DND-41 (cell line): ENCODE results near the gene TOGARAM2.

Source experiments
- ATAC-seq: fragments of 200-7000 bp; cut with Tn5 transposase; 3 replicates; pipeline ENCODE4 v1.9.1; 2021; ENCODE audit warnings: low read depth; ENCODE audit not compliant: insufficient read depth
- DNase-seq: peaks from one replicate; pipeline ENCODE4 v3.0.0-alpha.2; 2020
- H2AFZ ChIP-seq: 2 replicates; pipeline ENCODE4 v1.6.0; 2012; ENCODE audit warnings: low read depth, low read length
- H3K27ac ChIP-seq: 2 replicates; pipeline ENCODE4 v1.5.1; 2012; ENCODE audit warnings: low read length, inconsistent platforms
- H3K27me3 ChIP-seq: fragments of 200-600 bp; sonication (generic); 2 replicates; pipeline ENCODE4 v1.6.0; 2012; ENCODE audit warnings: low read length, mild to moderate bottlenecking, inconsistent platforms; ENCODE audit not compliant: insufficient read depth, poor library complexity
- H3K36me3 ChIP-seq: 2 replicates; pipeline ENCODE4 v1.5.1; 2012; ENCODE audit warnings: low read length, inconsistent platforms; ENCODE audit not compliant: insufficient read depth
- H3K4me1 ChIP-seq: 2 replicates; pipeline ENCODE4 v1.5.1; 2012; ENCODE audit warnings: mild to moderate bottlenecking, low read length; ENCODE audit not compliant: insufficient read depth
- H3K4me2 ChIP-seq: 2 replicates; pipeline ENCODE4 v1.6.0; 2012; ENCODE audit warnings: mild to moderate bottlenecking, moderate library complexity, low read length, inconsistent platforms; ENCODE audit not compliant: insufficient read depth
- H3K4me3 ChIP-seq, 2 experiments: fragments of 200-600 bp in 1 of 2; shearing (Covaris generic) in 1 of 2; 2 replicates each; pipeline ENCODE4 v1.5.1; 2012 to 2016; ENCODE audit warnings: inconsistent platforms in 2 of 2, low read length in 2 of 2, mild to moderate bottlenecking in 2 of 2, low read depth in 1 of 2, moderate library complexity in 1 of 2
- H3K79me2 ChIP-seq: 2 replicates; pipeline ENCODE4 v1.6.0; 2012; ENCODE audit warnings: low read length, inconsistent platforms; ENCODE audit not compliant: insufficient read depth
- H3K9ac ChIP-seq: 2 replicates; pipeline ENCODE4 v1.6.0; 2012; ENCODE audit warnings: low read depth, mild to moderate bottlenecking, inconsistent platforms, low read length, moderate library complexity
- H3K9me3 ChIP-seq: 2 replicates; pipeline ENCODE4 v1.5.1; 2012; ENCODE audit warnings: low read length, moderate library complexity, mild to moderate bottlenecking, inconsistent platforms; ENCODE audit not compliant: insufficient read depth, severe bottlenecking
- H4K20me1 ChIP-seq: 2 replicates; pipeline ENCODE4 v1.6.0; 2012; ENCODE audit warnings: low read length; ENCODE audit not compliant: insufficient read depth
- EZH2 ChIP-seq: IDR thresholded peaks from 3 replicates; pipeline ENCODE4 v1.6.1; 2012; ENCODE audit warnings: borderline replicate concordance, low read depth, mild to moderate bottlenecking, moderate library complexity, low read length, inconsistent platforms; ENCODE audit not compliant: severe bottlenecking
- TF ChIP-seq, protein P1 (sequence below): IDR thresholded peaks from 2 replicates; pipeline ENCODE4 v1.5.1; 2012; ENCODE audit warnings: borderline replicate concordance, low read length, moderate library complexity, mild to moderate bottlenecking; ENCODE audit not compliant: poor library complexity, severe bottlenecking; ENCODE audit errors: extremely low read depth

Gene TOGARAM2

DNA sequence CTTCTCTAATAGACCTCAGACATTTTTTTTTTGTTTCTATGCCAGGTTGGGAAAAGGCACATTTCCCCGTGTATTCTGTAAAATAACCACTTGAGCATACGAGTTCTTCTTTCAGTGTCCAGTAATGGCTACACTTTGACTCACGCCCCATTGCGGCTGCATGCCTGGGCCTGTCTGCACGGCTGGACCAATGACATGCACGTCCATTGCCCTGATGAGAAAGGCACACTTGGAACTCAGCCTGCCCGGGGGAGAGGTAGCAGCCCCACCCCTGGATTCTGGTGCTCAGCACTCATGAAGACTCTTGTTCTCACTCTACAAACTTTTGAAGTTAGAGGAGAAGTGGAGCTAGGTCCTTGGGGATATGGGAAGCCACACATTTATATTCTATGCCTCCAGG, 87.4 kb downstream of the TOGARAM2 start:
- Histone ChIP-seq H3K27ac (no peak overlapping the region), H3K79me2 (no peaks in the 10 kb centered on the region), H3K4me1 (no peaks in the 10 kb centered on the region), H3K9ac (no peak overlapping the region), H3K9me3 (no peaks in the 10 kb centered on the region), H3K36me3 (no peaks in the 10 kb centered on the region), H3K4me3 (no peak overlapping the region), H3K4me2 (no peak overlapping the region), H4K20me1 (no peaks in the 10 kb centered on the region), H3K27me3 (no peaks in the 10 kb centered on the region), H2AFZ (no peak overlapping the region)
- TF ChIP-seq, protein P1, sequence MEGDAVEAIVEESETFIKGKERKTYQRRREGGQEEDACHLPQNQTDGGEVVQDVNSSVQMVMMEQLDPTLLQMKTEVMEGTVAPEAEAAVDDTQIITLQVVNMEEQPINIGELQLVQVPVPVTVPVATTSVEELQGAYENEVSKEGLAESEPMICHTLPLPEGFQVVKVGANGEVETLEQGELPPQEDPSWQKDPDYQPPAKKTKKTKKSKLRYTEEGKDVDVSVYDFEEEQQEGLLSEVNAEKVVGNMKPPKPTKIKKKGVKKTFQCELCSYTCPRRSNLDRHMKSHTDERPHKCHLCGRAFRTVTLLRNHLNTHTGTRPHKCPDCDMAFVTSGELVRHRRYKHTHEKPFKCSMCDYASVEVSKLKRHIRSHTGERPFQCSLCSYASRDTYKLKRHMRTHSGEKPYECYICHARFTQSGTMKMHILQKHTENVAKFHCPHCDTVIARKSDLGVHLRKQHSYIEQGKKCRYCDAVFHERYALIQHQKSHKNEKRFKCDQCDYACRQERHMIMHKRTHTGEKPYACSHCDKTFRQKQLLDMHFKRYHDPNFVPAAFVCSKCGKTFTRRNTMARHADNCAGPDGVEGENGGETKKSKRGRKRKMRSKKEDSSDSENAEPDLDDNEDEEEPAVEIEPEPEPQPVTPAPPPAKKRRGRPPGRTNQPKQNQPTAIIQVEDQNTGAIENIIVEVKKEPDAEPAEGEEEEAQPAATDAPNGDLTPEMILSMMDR: no peak
- no peak for TF ChIP-seq EZH2
- no peak for DNase-seq
- ATAC-seq: no peak

DNA sequence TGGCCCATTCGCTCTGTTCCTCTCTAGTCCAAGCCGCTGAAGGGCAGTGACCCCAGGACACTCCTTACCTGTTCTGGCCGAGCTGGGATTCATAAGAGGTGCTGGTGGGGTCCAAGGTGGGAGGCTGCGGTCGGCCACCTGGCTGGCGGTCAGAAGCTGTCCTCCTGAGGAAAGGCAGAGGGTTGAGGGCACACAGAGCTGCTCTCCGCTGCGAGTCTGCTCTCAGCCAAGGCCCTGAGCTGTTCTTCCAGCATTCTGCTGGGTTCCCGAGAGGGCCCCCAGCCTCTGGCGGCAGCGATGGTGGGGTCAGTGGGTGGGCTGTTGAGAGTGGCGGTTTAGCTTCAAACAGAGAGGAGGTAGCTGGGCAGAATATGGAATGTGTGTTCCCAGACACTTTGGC, 89.4 kb downstream of the TOGARAM2 start:
- H4K20me1 ChIP-seq: no peaks in the 10 kb centered on the region
- no peak overlapping the region for H3K4me2 ChIP-seq
- H2AFZ ChIP-seq: no peak overlapping the region
- TF ChIP-seq EZH2: no peak
- TF ChIP-seq, protein P1: no peak
- H3K4me3 ChIP-seq: no peak overlapping the region
- no peaks in the 10 kb centered on the region for H3K9me3 ChIP-seq
- no peak overlapping the region for H3K27ac ChIP-seq
- ATAC-seq (no peak), DNase-seq (no peak)
- H3K4me1 ChIP-seq: no peaks in the 10 kb centered on the region
- H3K36me3 ChIP-seq: no peaks in the 10 kb centered on the region
- H3K27me3 ChIP-seq: peaks cover 4% of the 10 kb centered on the region
- no peak overlapping the region for H3K9ac ChIP-seq
- H3K79me2 ChIP-seq: no peaks in the 10 kb centered on the region

DNA sequence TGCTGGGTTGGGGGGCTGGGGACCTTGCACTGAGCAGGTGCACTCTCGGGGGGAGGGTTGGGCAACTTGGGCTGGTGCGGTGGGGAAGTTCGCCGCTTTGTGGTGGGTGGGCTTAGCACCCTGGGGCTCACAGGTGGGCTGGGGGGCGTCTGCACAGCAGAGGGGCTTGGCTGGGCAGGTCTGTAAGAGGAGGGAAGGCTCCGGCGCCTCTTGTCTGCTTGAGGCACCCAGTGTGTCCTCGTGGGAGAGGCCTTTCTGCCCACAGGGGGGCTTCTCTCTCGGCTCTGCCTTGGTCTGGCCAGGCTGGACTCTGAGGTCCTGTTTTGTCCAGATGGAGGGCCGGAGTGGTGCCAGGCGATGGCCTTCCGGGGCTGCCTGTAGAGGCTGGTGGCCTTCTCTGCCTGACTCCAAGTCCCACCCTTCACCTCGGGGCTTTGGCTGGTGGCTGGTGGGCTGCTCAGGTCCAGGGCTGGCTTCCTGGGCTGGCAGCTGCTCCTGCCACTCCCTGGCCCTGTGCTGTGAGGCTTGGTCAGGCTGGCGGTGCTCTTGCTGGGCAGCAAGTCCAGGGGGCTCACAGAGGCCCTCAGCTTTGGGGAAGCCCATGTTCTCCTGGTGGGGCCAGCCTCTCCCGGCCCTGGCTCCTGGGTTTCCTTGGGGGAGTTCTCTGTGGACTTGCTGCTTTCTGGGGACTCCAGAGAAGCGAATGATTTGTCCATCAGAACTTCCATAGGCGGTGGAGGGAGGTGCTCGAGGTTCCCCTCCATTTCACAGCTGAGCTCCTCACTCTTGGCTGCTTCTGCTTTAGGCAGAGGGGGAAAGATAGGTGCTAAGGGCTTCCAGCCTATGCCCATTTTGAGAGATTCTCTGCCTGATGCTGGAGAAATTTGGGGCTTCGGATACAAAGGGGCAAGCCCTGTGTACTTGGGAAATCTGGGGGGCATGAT, 90.2 kb downstream of the TOGARAM2 start:
- H2AFZ ChIP-seq: no peak overlapping the region
- H3K36me3 ChIP-seq: no peaks in the 10 kb centered on the region
- no peak overlapping the region for H3K9ac ChIP-seq
- no peak for DNase-seq
- peaks cover 4% of the 10 kb centered on the region for H3K27me3 ChIP-seq
- no peak for ATAC-seq
- no peak overlapping the region for H3K27ac ChIP-seq
- TF ChIP-seq, protein P1: no peak
- TF ChIP-seq EZH2: no peak
- no peaks in the 10 kb centered on the region for H4K20me1 ChIP-seq
- H3K4me2 ChIP-seq: no peak overlapping the region
- no peaks in the 10 kb centered on the region for H3K79me2 ChIP-seq
- H3K4me3 ChIP-seq: no peak overlapping the region
- no peaks in the 10 kb centered on the region for H3K9me3 ChIP-seq
- H3K4me1 ChIP-seq: no peaks in the 10 kb centered on the region
